GM21367 (cell line): ENCODE results near the gene TRIM27.
"Not testable (repeated sequence)": the region's sequence is repeated elsewhere in the genome, so short reads cannot be mapped to it uniquely, and the experiment has no call there.

ENCODE experiments used
- ATAC-seq: cut with Tn5 transposase; IDR thresholded peaks from one replicate; pipeline ENCODE4 v1.9.1; 2021; ENCODE audit not compliant: unreplicated experiment

TRIM27 gene

DNA sequence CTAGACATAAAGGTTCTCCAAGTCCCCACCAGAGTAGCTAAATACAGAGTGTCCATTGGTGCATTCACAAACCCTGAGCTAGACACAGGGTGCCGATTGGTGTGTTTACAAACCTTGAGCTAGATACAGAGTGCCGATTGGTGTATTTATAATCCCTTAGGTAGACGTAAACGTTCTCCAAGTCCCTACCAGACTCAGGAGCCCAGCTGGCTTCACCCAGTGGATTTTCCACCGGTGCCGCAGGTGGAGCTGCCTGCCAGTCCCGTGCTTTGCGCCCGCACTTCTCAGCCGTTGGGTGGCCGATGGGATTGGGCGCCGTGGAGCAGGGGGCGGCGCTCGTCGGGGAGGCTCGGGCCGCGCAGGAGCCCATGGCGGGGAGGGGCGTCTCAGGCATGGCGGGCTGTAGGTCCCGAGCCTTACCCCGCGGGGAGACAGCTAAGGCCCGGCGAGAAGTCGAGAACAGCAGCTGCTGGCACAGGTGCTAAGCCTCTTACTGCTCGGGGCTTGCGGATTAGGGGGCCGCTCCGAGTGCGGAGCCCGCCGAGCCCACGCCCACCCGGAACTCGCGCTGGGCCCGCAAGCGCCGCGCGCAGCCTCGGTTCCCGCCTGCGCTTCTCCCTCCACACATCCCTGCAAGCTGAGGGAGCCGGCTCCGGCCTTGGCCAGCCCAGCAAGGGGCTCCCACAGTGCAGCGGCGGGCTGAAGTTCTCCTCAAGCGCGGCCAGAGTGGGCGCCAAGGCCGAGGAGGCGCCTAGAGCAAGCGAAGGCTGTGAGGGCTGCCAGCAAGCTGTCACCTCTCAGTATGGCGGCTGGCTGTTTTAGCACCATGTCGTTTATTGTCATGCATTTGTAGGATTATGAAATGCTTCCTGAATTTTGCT, 57.3 kb downstream of the TRIM27 start:
- ATAC-seq = not testable (repeated sequence)

DNA sequence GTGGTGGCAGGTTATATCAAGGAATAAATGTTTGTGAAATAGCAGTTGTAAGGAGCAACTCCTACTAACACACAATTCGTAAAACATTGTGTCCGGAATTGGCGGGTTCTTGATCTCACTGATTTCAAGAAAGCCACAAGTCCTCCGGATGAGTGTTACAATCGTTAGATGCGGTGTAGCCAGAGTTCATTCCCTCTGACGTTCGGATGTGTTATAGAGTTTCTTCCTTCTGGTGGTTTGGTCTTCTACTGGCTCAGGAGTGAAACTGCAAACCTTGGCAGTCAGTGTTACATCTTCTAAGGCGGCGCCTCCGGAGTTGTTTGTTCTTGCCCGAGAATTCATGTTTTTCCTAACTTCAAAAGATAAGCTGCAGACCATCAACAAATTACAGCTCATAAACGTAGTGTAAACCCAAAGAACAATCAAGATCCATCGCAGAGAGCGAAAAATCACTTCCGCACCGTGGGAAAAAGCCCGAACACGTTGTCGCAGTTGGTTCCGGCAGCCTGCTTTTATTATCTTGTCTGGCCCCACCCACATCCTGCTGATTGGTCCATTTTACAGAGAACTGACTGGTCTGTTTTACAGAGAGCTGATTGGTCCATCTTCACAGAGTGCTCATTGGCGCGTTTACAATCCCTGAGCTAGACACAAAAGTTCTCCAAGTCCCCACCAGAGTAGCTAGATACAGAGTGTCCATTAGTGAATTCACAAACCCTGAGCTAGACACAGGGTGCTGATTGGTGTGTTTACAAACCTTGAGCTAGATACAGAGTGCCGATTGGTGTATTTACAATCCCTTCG, 58.2 kb downstream of the TRIM27 start:
- no peak for ATAC-seq

DNA sequence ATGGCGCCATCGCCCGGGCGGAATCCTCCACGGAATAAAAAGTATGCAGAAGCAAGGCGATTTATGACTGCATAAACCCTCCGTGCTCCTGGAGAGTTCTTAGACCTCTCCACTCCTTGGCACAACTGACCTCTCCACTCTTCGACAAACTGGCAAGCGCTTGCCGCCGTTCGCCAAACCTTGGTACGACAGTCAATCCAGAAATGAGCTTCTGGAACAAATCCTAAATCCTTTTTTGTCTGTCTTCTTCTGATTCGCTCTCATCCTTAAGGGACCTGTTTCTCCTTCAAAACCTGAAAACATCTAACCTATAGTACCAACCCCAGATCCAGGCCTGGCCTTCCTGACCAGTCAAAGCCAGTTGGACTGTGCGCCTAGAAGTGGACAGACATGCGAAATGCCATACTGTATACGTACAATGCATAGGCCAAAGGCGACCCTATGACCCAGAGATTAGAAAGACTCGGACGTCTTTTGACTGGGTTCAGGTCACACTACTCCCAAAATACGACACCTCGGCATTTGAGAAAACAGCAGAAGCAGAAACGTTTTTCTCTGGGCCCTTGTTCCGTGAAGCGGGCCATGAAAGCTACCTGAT, 59.4 kb downstream of the TRIM27 start:
- no peak for ATAC-seq

DNA sequence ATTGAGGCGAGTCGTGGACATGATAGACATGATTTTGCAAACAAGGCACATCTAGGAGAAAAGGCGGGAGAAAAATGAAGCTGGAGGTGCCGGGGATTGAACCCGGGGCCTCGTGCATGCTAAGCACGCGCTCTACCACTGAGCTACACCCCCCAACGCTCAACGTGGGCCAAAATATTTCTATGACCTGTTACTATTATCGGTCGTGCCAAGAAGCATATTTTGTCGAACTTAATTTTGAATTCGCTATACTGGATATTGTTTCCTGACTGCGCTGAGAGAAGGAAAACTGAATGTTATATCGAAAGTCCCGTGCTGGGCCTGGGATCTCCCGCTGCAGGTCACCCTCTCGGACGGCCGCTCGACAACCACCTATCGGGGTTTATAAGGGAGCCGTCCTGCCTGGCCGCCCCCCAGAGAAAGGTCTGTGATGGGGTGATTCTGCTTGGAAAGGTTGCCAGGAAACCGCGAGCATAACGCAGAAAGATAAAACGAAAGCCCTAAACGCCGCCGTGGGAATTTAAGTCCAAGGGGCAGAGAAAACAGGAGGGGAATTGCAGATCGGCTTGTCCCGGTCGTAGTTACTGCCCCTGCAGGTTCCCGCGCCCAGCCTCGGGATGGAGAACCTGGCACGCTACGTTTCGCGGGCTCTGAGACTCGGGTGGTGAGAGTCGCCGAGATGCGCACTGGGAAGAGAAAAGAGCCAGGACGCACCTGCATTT, 60.0 kb downstream of the TRIM27 start:
- ATAC-seq = no peak

DNA sequence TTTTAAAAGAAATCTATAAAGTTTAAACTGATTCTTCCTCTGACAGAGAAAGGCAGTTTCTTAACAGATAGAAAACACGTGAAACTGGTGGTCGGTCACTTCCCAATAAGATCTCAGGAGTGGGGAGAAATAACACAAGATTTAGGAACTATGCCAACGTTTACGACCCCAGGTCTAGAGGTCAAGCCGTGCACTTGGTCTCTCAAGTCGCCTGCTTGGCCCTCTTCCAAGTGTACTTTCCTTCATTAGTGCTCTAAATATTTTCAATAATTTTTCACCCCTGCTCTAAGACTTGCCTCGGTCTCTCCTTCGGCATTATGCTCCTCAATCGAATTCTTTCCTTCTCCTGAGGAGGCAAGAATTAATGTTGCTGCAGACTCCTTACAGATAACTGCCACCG, 61.7 kb downstream of the TRIM27 start:
- no peak for ATAC-seq

DNA sequence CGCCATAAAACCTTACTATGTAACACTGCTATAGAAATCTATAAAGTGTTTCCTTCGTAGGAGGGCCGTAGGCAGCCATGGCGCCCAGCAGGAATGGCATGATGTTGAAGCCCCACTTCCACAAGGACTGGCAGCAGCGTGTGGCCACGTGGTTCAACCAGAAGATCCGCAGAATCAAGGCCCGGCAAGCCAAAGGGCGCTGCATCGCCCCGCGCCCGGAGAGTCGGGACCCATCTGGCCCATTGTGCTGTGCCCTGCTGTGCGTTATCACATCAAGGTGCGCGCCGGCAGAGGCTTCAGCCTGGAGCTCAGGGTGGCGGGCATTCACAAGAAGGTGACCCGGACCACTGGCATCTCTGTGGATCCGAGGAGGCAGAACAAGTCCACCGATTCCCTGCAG, 62.4 kb downstream of the TRIM27 start:
- ATAC-seq = no peak

DNA sequence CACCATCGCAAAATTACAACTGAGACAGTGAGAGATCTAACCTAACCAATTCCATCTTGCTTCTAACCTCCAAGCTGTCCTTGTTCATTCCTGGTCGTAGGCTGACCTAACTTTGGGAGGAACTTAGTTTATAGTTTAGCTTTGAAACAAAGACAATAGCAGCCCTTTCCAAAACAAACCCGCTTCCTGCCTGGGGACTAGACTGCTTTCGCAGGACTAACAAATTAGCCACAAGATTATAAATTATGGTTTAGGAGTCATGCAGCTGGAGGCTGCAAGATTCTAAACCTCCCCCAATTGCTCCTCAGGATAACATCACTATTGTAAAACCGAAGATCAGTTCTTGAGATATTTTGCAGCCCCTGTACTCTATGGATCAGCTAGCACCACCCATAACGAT, 63.2 kb downstream of the TRIM27 start:
- ATAC-seq = no peak

DNA sequence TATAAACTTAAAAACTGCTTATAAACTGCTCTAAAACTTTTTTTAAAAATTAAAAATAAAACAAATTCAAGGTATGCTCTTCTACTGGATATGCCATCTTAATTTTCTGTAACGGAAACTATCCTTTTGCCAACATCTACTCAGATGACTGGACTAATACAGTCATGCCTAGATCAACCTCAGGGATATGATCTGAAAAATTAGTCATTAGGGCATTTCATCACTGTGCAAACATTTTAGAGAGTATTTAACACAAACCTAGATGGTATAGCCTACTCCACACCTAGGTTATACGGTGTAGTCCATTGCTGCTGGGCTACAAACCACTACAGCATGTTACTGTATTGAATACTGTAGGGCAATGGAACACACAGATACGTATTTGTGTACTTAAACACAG, 64.8 kb downstream of the TRIM27 start:
- ATAC-seq = no peak

DNA sequence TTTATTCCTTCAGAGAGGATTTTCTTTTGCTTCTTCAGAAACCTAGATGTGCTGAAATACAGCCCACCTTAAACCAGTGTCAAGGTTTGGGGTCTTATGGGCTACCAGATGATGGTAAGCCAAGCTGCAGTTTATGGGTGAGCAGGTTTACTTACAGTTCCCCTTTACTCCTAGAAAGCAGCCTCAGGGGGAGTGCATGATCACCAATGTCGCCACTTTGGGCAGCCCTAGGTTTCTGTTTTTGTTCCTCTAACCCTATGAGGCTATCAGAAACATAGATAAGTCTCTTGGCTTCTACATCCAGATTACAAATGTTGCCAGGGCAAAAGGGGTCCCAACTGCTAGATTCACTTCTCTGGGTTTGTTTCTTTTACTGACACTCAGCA, 67.2 kb downstream of the TRIM27 start:
- no peak for ATAC-seq

DNA sequence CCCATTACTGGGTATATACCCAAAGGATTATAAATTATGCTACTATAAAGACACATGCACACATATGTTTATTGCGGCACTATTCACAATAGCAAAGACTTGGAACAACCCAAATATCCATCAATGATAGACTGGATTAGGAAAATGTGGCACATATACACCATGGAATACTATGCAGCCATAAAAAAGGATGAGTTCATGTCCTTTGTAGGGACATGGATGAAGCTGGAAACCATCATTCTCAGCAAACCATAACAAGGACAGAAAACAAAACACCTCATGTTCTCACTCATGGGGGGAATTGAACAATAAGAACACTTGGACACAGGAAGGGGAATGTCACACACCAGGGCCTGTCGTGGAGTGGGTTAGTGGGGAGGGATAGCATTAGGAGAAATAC, 69.4 kb downstream of the TRIM27 start:
- ATAC-seq = not testable (repeated sequence)
